Mucosa of rectum (tissue), 2 donors: ENCODE results near the gene PARP2.

ENCODE experiments used
- H3K27ac ChIP-seq, 2 donors: one replicate each; pipeline ENCODE4 v1.7.0; 2013; ENCODE audit warnings: inconsistent platforms in 2 of 2, low read depth in 2 of 2, low read length in 2 of 2
- H3K27me3 ChIP-seq, 2 donors: one replicate each; pipeline ENCODE4 v1.7.0; 2013; ENCODE audit warnings: low read length in 2 of 2; ENCODE audit not compliant: control insufficient read depth in 2 of 2, insufficient read depth in 2 of 2
- H3K36me3 ChIP-seq, 2 donors: one replicate each; pipeline ENCODE4 v1.7.0; 2013; ENCODE audit warnings: low read length in 2 of 2; ENCODE audit not compliant: control insufficient read depth in 2 of 2, insufficient read depth in 2 of 2
- H3K4me1 ChIP-seq, 2 donors: one replicate each; pipeline ENCODE4 v1.7.0; 2013; ENCODE audit warnings: low read length in 2 of 2, mild to moderate bottlenecking in 1 of 2; ENCODE audit not compliant: control insufficient read depth in 2 of 2, insufficient read depth in 2 of 2
- H3K4me3 ChIP-seq, 2 donors: one replicate each; pipeline ENCODE4 v1.7.0; 2013; ENCODE audit warnings: low read length in 2 of 2
- H3K9ac ChIP-seq, 2 donors: one replicate each; pipeline ENCODE4 v1.7.0; 2013; ENCODE audit warnings: low read length in 2 of 2, low read depth in 1 of 2, mild to moderate bottlenecking in 1 of 2
- H3K9me3 ChIP-seq, 2 donors: one replicate each; pipeline ENCODE4 v1.7.0; 2013; ENCODE audit warnings: low read length in 2 of 2; ENCODE audit not compliant: control insufficient read depth in 2 of 2
- donor health status: healthy.
- donor health status: Normal muscosa, but diverticular disease.

Gene PARP2

GRCh38 chr14:20386276-20386855 is 42.9 kb downstream of the PARP2 start:
- no peaks in the 10 kb centered on the region for H3K27me3 ChIP-seq
- peaks cover 84 to 92% of the 10 kb centered on the region in 2 donors for H3K36me3 ChIP-seq

GRCh38 chr14:20387576-20387975 is 44.1 kb downstream of the PARP2 start:
- no peaks in the 10 kb centered on the region for H3K9me3 ChIP-seq
- no peaks in the 10 kb centered on the region for H3K27me3 ChIP-seq
- H3K4me1 ChIP-seq = no peaks in the 10 kb centered on the region
- H3K4me3 ChIP-seq = no peak overlapping the region
- H3K9ac ChIP-seq = no peak overlapping the region
- no peak overlapping the region for H3K27ac ChIP-seq
- H3K36me3 ChIP-seq = peaks cover 84 to 91% of the 10 kb centered on the region in 2 donors

More at GRCh38 chr14:20386276-20386855, 42.9 kb downstream of the PARP2 start:
- no peaks in the 10 kb centered on the region for H3K9me3 ChIP-seq
- no peaks in the 10 kb centered on the region for H3K4me1 ChIP-seq
- H3K27ac ChIP-seq = no peak overlapping the region
- H3K4me3 ChIP-seq = no peak overlapping the region
- H3K9ac ChIP-seq = no peak overlapping the region

- peaks cover 79 to 88% of the 10 kb centered on the region in 2 donors for H3K36me3 ChIP-seq
- no peak overlapping the region for H3K9ac ChIP-seq
- no peak overlapping the region for H3K27ac ChIP-seq
- H3K9me3 ChIP-seq = no peaks in the 10 kb centered on the region
- no peak overlapping the region for H3K4me3 ChIP-seq
- no peaks in the 10 kb centered on the region for H3K27me3 ChIP-seq
- H3K4me1 ChIP-seq = no peaks in the 10 kb centered on the region
Measured at GRCh38 chr14:20388159-20388558, 44.7 kb downstream of the PARP2 start.

DNA sequence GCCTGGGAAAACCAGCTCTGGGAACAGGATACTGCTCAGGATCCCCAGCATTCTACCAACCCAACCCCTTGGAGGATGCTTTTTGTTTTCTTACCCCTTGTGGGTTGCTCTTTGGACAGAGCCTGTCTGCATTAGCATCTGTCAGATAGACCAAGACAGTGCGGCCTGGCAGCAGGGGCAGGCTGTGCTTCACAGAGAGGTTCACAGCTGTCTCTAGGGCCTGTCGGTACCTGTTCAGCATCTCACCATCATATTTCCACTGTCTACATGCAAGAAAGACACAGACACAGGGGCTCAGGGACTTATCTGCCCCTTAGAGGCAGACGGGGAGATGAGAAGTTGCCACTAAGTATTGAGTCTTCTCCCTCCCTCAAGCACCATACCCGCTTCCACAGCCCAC is 48.1 kb downstream of the PARP2 start:
- Histone ChIP-seq H3K4me3 (no peak overlapping the region), H3K36me3 (peaks cover 66 to 86% of the 10 kb centered on the region in 2 donors), H3K4me1 (no peaks in the 10 kb centered on the region), H3K9me3 (no peaks in the 10 kb centered on the region), H3K27ac (no peak overlapping the region), H3K27me3 (no peaks in the 10 kb centered on the region), H3K9ac (no peak overlapping the region)

GRCh38 chr14:20397511-20397910 is 54.1 kb downstream of the PARP2 start:
- H3K9ac ChIP-seq = no peak overlapping the region
- H3K9me3 ChIP-seq = no peaks in the 10 kb centered on the region
- H3K27ac ChIP-seq = no peak overlapping the region
- H3K4me3 ChIP-seq = no peak overlapping the region
- H3K36me3 ChIP-seq = peaks cover 47 to 67% of the 10 kb centered on the region in 2 donors
- H3K4me1 ChIP-seq = peaks cover 0 to 8% of the 10 kb centered on the region in 2 donors
- H3K27me3 ChIP-seq = no peaks in the 10 kb centered on the region

DNA sequence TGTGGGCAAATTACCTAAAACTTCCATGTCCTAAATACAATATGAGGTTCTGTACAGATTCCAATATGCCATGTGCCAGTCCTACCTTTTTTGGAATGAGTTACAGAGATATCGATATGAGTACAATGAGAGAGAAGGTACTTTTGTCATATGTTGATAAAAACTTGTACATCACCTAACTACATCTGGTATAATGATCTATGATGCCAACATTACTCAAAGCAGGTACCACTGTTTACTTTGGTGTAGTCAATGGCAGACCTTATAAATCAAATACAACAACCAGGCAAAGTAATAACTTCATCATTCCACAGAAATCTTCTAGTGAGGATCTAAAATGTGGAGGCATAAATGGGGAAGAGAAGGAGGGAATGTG is 57.1 kb downstream of the PARP2 start:
- peaks cover 53 to 69% of the 10 kb centered on the region in 2 donors for H3K36me3 ChIP-seq
- no peaks in the 10 kb centered on the region for H3K27me3 ChIP-seq
- H3K4me1 ChIP-seq = peaks cover 0 to 8% of the 10 kb centered on the region in 2 donors
- no peak overlapping the region for H3K4me3 ChIP-seq
- no peaks in the 10 kb centered on the region for H3K9me3 ChIP-seq
- H3K9ac ChIP-seq = no peak overlapping the region
- H3K27ac ChIP-seq = no peak overlapping the region

DNA sequence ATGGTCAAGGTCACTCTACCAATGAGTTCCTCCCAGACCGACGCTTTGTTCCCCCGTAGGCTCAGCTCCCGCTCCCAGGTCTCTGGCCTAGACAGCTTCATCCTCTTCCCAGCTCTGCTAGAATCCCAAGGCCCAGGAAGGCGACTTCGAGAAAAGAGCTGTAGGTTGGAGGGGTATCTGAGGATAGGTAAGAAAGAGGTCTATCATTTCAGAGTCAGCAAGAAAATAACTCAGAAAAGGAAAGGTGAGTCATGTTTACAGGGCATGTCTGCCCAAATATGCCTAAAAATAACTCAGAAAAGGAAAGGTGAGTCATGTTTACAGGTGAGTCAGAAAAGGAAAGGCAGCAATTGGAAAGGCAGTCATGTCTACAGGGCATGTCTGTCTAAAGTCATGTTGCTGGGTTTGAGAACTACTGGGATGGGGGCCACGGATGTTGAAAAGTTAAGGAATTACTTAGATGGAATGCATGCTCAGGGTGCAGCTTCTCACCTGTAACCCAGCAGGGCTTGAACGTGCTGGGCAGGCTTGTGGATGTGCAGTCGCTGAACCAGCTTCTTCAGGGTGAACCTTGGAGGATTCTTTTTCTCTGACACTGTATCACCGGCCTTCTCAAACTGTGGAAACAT is 57.6 kb downstream of the PARP2 start:
- no peak overlapping the region for H3K9ac ChIP-seq
- no peak overlapping the region for H3K27ac ChIP-seq
- peaks cover 51 to 69% of the 10 kb centered on the region in 2 donors for H3K36me3 ChIP-seq
- no peak overlapping the region for H3K4me3 ChIP-seq
- no peaks in the 10 kb centered on the region for H3K27me3 ChIP-seq
- peaks cover 0 to 8% of the 10 kb centered on the region in 2 donors for H3K4me1 ChIP-seq
- H3K9me3 ChIP-seq = no peaks in the 10 kb centered on the region

- peaks cover 63 to 79% of the 10 kb centered on the region in 2 donors for H3K36me3 ChIP-seq
- no peak overlapping the region for H3K4me3 ChIP-seq
- no peak overlapping the region for H3K9ac ChIP-seq
- H3K27ac ChIP-seq = no peak overlapping the region
- H3K9me3 ChIP-seq = no peaks in the 10 kb centered on the region
- peaks cover 0 to 8% of the 10 kb centered on the region in 2 donors for H3K4me1 ChIP-seq
- no peaks in the 10 kb centered on the region for H3K27me3 ChIP-seq
Measured at GRCh38 chr14:20403521-20403920, 60.1 kb downstream of the PARP2 start.
